GM10847 (cell line): ENCODE measurements around the gene HBG1.
"Not testable (repeated sequence)": the region's sequence is repeated elsewhere in the genome, so short reads cannot be mapped to it uniquely, and the experiment has no call there.

Source experiments
- POLR2A ChIP-seq: IDR thresholded peaks from 2 replicates; pipeline ENCODE4 v1.6.1; 2011; ENCODE audit not compliant: insufficient read length; ENCODE audit errors: extremely low read depth

HBG1 gene

GRCh38 chr11:5249807-5250396, at the start of gene HBG1:
TSS of gene HBG1 (minus strand) at chr11:5249857. CDS start at chr11:5249804, 53 bp downstream.
- not testable (repeated sequence) for TF ChIP-seq POLR2A

GRCh38 chr11:5298451-5298850, 48.8 kb upstream of the HBG1 start:
- no peak for TF ChIP-seq POLR2A

GRCh38 chr11:5297721-5298323, 48.2 kb upstream of the HBG1 start:
- no peak for TF ChIP-seq POLR2A

GRCh38 chr11:5293028-5293427, 43.4 kb upstream of the HBG1 start:
- TF ChIP-seq POLR2A: no peak

GRCh38 chr11:5291207-5291838, 41.7 kb upstream of the HBG1 start:
- TF ChIP-seq POLR2A: no peak

- TF ChIP-seq POLR2A: no peak
These were observed 40.4 kb upstream of the HBG1 start for GRCh38 chr11:5290106-5290505.

GRCh38 chr11:5289696-5290095, 40.0 kb upstream of the HBG1 start:
- TF ChIP-seq POLR2A: no peak

- no peak for TF ChIP-seq POLR2A
These were observed 39.4 kb upstream of the HBG1 start for GRCh38 chr11:5288906-5289550.

- no peak for TF ChIP-seq POLR2A
These were observed 38.6 kb upstream of the HBG1 start for GRCh38 chr11:5288108-5288905.

GRCh38 chr11:5286901-5287300, 37.2 kb upstream of the HBG1 start:
- no peak for TF ChIP-seq POLR2A

- no peak for TF ChIP-seq POLR2A
These were observed 36.7 kb upstream of the HBG1 start for GRCh38 chr11:5286351-5286750.

GRCh38 chr11:5285703-5286340, 36.2 kb upstream of the HBG1 start:
- TF ChIP-seq POLR2A: no peak

- TF ChIP-seq POLR2A: no peak
These were observed 35.0 kb upstream of the HBG1 start for GRCh38 chr11:5284637-5285036.

- no peak for TF ChIP-seq POLR2A
These were observed 34.2 kb upstream of the HBG1 start for GRCh38 chr11:5283882-5284281.

- TF ChIP-seq POLR2A: no peak
These were observed 33.4 kb upstream of the HBG1 start for GRCh38 chr11:5283086-5283485.

GRCh38 chr11:5282628-5283027, 33.0 kb upstream of the HBG1 start:
- no peak for TF ChIP-seq POLR2A

GRCh38 chr11:5281596-5281995, 31.9 kb upstream of the HBG1 start:
- TF ChIP-seq POLR2A: no peak
